ENCODE results near the gene HS1BP3.

HS1BP3 gene

GRCh38 chr2:20596973-20597859, 53.7 kb downstream of the HS1BP3 start:
- FAIRE-seq: no peak

DNA sequence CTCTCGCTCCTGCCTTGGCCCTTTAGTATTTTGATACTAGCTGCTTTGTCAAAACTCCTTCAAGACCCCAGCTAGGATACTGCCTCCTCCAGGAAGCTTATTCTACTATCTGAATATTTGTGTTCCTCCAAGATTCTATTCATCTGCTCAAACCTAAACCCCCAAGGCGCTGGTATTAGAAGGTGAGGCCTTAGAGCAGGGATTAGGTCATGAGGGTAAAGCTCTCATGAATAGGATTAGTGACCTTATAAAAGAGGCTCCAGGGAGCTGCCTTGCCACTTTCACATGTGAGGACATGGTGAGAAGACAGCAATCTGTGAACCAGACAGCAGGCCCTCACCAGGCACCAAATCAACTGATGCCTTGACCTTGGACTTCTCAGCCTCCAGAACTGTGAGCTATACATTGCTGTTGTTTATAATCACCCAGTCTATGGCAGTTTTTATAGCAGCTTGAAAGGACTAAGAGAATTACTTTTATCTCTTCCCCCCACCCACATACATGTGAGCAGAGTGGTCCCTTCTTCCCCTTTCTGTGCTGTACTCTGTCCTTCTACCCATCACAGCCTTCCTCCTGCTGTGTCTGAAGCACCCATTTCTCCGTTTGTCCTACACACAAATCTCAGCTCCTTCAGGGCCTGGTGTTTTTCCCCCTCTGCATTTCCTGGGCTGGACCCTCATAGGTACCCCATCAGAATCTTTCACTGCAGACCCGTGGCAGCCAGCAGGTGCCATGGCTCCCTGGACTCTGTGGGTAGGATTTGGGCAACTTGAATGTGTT, 54.5 kb downstream of the HS1BP3 start:
- FAIRE-seq: no peak

DNA sequence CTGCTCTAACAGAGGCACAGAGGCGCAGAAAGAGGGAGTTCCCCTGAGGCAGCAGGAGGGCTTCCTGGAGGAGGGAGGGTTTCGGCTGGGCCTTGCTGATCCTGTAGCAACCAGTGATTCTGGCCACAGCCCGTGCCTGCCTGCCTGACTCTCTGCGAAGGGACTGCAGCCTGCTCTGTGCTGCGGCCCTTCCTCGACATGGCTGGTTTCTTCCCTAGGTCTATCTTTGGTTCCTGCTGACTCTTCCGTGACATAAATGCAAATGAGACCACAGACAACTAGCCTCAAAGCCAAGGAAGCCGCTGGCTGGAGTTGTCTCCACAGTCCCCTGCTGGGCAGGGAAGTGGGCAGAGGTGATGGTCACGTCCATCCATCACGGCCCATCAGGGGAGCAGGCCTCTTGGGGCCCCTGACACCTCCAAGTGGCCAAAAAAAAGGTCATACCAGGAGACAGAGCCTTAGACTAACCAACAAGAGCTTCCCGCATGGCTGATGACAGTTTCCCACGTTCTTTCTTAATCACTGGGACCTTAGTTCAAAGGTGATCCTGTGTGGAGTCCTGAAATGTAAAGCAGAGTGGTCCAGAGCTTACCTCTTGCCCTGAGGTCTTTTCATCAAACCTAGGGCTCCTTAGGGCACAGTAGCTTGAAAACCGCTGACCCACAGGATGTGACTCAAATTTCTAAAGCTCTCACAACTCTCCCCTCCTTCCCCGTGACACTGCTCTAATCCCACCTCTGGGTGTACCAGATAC, 55.3 kb downstream of the HS1BP3 start:
- FAIRE-seq: no peak

DNA sequence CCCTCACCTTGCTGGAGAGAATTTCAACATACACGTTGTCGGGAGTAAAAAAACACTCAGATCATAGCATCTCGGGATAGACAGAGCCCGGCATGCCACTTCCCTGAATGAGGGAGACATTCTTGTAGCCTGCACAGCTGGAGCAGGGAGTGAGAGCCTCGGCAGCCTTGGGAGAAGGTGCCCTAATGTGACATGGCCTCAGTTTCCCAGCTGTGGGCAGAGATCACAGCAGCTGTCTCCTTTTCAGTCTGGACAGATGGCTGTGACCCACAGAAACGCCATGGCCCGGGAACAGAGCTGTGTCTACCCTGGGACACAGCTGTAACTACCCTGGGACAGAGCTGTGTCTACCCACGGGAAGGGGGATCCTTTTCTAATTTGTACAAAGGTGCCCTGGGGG, 55.9 kb downstream of the HS1BP3 start:
- FAIRE-seq: no peak

GRCh38 chr2:20594048-20594750, 56.7 kb downstream of the HS1BP3 start:
- no peak for FAIRE-seq

GRCh38 chr2:20593072-20594034, 57.5 kb downstream of the HS1BP3 start:
- no peak for FAIRE-seq

DNA sequence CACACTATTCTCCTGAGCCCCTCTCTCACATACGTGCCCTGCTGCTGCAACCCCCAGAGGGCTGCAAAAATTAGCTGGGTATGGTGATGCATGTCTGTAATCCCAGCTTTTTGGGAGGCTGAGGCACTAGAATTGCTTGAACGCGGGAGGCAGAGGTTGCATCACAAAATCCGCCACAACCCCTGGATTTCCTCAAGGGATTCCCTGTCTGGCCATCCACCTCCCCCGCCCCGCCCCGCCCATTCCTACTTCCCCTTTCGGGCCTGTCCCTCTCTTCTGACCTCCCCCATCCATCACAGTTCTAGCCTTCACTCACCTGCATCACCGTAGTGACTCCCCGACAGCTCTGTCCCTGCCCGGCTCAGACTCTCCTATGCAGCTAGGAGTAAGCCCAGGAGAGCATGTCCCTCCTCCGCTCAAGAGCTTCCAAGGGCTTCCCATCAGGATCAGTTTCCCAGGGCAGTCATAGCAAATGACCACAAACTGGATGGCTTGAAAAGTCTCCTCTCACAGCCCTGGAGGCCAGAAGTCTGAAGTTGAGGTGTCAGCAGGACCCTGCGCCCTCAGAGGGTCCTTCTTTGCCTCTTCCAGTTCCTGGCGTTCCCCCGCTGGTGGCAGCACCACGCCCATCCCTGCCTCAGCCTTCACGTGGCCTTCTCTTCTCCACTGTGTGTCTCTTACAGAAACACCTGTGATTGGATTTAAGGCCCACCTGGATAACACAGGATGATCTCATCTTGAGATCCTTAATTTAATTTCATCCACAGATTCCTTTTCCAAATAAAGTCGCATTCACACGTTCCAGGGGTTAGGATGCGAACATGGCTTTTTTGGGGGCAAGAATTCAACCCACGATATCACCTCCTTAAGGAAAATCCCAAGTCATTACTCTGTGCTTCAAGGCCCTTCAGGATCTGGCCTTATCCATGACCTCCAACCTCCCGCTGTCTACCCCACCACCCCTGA, 58.5 kb downstream of the HS1BP3 start:
- FAIRE-seq: no peak

DNA sequence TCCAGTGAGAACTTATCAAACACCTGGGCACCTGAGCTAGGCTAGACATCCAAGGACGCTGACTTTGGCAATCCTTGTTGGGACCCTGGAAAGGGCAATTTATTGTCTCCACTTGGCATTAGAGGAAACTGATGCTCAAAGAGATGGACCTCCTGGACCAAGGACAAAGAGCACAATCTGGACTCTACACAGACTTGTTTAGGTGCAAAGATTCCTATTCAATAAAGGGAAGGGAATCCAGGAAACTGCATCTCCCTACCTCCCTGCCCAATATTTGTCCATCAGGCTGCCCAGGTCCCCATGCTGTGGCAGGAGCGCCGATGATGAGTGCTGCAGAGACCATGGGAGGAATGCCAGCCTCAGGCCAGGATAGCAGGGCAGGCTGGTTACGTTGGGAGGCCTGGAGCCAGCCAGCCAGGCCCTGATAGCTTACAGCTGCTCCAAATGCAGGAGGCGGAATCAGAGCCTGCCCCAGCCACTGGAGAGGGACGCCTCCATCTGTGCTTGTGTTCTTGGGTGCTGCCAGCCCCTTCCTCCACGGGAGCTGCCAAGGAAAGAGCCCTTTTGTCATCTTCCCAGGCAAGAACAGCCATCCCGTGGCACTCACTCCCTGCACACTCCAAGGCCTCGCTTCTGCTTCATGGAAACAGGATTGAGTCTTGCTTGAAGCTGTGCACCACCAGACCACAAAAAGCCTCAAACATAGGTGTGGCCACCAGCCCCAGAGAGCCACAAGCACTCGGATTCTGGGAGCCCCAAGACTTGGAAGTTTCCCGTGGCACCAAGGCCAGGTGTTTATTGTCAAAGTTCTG, 60.0 kb downstream of the HS1BP3 start:
- no peak for FAIRE-seq

GRCh38 chr2:20589975-20590703, 60.8 kb downstream of the HS1BP3 start:
- no peak for FAIRE-seq

DNA sequence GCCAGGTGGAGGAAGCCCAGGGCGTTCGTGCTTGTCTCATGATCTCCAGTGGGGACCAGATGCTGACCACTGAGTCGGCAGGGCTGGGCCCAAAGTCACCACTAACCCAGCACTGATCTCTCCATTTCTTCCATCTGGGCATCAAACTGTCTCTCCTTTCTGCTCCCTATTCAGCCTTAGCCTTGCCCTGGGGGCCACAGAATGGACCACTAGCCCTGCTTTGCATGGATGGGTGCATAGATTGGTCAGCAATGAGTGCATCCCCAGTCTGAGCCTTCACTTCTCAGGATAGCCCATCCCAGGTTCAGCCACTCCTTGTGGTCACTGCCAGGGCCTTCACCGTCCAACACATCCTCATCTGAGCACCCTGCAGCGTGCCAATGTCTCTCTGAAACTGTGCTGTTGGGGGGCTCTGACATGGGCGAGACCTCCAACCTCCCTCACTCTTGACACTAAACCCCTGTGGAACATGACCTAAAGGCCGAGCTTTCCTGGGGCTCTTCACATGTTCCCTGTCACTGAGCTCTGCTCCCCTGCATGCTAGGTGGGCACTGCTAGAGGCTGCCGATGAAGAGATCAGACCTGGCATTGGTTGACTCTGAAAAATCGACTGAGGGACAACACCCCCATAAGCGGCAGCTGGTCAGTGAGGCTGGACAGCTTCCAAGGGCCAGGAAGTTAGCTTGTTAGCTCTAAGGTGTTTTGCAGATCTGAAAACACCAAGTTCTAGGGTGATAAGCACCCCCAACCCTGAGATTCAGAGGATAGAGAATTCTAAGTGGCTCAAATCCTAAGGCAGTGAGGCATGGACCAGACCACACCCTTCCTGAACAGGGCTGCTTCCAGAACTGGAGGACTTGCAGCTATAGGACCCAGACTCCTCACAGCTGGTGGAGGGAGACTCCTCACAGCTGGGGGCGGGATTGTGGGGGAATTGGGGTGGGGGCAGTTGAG, 61.7 kb downstream of the HS1BP3 start:
- no peak for FAIRE-seq

DNA sequence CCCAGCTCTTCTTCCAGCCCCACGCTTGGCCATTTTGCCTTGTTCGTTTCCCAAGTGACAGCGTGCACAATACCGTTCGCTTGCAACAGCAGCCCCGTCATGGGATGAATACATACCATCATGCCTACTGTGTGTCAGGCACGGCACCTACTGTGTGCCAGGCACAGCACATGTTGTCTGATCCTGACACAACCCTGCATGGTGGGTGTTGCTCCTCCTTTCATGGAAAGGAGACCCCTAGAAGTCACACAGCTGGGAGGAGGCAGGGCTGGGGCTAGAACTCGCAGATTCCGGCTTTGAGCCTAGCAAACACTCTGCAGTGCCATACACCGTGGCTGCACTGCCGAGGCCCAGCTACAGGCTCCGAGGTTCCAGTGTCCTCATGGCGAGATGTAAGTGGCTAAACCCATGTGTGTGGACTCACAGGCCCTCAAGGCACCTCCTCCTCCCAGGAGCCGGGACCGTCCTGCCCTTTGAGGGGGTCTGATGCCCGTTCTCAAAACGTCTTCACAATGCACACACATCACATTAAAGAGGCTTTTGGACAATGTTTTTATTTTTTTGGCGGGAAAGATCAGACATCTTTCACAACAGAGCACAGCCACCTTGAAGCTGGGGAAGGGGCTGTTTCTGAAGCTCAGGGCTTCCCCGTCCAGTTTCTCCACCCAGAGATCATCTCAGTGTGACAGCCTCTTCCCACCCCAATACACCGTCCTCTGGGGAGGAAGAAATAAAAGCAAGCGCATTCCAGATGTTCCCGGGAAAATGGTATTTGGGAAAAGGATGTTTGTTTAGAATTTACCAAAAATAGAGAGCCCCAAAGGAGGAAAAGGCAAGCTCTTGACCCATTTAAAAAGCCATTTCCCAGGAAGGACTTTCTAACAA, 64.9 kb downstream of the HS1BP3 start:
- FAIRE-seq: no peak

DNA sequence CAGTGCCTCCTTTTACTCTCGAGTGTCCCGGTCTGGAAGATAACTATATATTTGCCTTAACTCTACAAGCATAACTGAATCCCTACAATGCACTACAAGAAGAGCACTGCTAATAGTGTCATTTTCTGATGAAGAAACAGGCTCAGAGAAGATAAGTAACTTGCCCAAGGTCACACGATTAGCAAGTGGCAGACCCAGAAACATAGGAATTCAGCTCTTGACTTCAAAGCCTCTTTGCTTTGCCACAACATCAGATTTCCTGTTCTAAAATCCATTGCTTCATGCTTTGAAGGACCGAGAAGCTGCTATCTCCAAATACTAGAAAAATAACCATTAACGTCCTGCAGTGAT, 65.6 kb downstream of the HS1BP3 start:
- FAIRE-seq: no peak

GRCh38 chr2:20584399-20585358, 66.2 kb downstream of the HS1BP3 start:
- FAIRE-seq: peak; percentile 8

DNA sequence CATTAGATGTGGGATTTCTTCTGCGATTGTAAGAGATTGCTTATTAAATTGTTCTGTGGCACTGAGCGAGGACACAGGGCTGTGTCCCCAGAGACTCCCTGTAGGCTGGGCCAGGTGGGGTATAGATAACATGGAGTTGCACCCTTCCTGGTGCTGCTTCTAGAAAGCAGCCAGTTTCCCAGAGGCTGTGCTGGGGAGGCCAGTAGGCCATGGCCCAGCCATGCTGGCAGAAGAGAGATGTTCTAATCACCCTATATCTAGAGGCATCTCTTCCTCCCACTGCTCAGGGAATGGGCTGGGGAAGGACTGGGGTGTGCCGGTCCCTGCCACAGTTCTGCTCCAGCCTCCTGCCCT, 66.9 kb downstream of the HS1BP3 start:
- FAIRE-seq: no peak

DNA sequence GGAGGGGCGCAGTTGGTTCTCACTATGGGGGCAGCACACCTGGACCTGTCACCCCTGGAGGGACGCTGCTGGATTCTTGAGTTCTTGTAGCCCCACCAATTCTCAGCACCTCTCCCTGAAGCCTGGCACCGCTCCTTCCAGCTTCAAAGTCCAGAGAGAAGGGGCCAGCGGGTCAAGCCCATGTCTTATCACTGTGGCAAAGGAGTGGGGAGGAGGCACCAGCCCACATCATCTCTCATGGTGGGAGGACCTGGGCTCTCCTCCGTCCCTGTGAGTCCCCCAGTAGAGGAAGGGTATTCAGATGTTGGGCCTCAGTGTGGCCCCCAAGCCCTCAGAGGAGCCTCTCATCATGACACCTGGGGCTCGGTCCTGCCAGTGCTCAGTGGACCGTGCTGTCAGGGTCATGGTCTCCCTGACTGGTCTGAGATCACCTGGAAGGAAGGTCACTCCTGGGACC, 67.4 kb downstream of the HS1BP3 start:
- no peak for FAIRE-seq

Data from endometrium (tissue), 2 donors.